ENCODE results near the gene FOXP1. TPM values are rescaled to one million over a fixed set of nuclear protein-coding genes. Genes with fewer than 3 reads are reported as not detected.

The FOXP1 gene
- total RNA-seq, 1 donor from 2014 or later = 128 TPM

DNA sequence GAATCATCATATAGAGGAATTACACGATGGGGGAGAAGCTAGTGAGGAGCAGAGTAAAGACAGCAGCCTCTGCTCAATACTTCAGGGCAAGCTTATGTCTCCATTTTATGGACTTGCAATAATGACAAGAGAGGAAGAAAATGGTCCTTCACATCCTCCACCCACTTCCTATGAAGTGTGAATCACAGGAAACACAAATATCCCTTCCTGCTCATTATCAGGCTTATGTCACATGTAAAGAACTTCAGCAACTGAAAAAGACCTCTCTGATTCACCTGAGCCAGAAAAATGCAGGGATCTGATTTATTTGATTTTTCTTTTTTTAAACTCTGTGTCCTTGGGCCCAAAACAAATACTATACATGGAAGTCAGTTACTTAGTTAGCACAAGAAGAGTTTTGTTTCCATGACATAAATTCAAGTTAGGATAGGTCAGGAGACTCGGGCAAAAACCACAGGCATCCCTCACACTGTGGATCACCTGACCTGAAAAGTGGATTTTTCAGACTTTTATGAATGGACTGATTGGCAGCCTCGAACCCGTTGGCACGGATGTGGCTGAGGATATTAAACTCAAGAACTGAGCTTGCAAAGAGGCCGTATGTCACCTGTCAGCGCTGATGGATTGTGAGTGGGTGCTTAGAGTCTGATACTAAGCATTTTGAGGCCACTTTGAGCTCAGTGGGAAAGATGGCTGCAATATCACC, 650.3 kb downstream of the FOXP1 start:
- H3K9me3 ChIP-seq = no peaks in the 10 kb centered on the region
- no peak overlapping the region for H3K27ac ChIP-seq
- no peak for TF ChIP-seq POLR2A (IDR thresholded peaks at IDR 0.05)
- TF ChIP-seq, protein P1, sequence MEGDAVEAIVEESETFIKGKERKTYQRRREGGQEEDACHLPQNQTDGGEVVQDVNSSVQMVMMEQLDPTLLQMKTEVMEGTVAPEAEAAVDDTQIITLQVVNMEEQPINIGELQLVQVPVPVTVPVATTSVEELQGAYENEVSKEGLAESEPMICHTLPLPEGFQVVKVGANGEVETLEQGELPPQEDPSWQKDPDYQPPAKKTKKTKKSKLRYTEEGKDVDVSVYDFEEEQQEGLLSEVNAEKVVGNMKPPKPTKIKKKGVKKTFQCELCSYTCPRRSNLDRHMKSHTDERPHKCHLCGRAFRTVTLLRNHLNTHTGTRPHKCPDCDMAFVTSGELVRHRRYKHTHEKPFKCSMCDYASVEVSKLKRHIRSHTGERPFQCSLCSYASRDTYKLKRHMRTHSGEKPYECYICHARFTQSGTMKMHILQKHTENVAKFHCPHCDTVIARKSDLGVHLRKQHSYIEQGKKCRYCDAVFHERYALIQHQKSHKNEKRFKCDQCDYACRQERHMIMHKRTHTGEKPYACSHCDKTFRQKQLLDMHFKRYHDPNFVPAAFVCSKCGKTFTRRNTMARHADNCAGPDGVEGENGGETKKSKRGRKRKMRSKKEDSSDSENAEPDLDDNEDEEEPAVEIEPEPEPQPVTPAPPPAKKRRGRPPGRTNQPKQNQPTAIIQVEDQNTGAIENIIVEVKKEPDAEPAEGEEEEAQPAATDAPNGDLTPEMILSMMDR (IDR thresholded peaks at IDR 0.05) = no peak
- TF ChIP-seq POLR2AphosphoS5 (IDR thresholded peaks at IDR 0.05; ENCODE audit: insufficient read depth in 1 of 2, low read depth in 1 of 2) = no peak
- no peaks in the 10 kb centered on the region for H3K27me3 ChIP-seq
- no peak overlapping the region for H3K4me3 ChIP-seq
- no peak for DNase-seq (ENCODE audit: extremely low spot score in 2 of 2)
- intact Hi-C loops (cut with DNase I) = no loop called here
- H3K4me1 ChIP-seq = no peaks in the 10 kb centered on the region
- H3K36me3 ChIP-seq = no peaks in the 10 kb centered on the region

DNA sequence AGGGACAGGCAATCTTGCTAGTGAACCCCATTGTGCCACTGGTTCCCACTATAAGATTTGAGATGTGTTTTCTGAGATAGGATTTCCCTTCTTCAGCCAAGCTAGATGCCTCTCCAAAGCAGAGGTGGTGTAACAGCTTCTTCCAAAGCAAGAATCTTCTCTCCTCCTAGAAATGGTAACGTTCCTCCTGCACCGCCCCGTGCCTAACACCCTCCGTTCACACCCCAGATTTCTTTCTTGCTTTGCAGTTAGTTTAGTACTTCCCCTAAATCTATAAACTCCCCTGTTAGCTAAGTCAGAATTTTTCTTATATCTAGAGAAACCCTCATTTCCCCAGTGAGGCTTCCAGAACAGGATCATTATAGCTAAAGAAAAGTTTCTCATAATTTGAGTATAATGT, 653.5 kb downstream of the FOXP1 start:
- no peak overlapping the region for H3K4me3 ChIP-seq
- H3K27ac ChIP-seq = no peak overlapping the region
- TF ChIP-seq POLR2A (IDR thresholded peaks at IDR 0.05) (no peak), POLR2AphosphoS5 (IDR thresholded peaks at IDR 0.05; ENCODE audit: insufficient read depth in 1 of 2, low read depth in 1 of 2) (no peak)
- TF ChIP-seq, protein P1 (IDR thresholded peaks at IDR 0.05) = no peak
- H3K9me3 ChIP-seq = no peaks in the 10 kb centered on the region
- H3K27me3 ChIP-seq = no peaks in the 10 kb centered on the region
- DNase-seq (ENCODE audit: extremely low spot score in 2 of 2) = no peak
- H3K4me1 ChIP-seq = no peaks in the 10 kb centered on the region
- intact Hi-C loops (cut with DNase I) = no loop called here
- H3K36me3 ChIP-seq = no peaks in the 10 kb centered on the region

DNA sequence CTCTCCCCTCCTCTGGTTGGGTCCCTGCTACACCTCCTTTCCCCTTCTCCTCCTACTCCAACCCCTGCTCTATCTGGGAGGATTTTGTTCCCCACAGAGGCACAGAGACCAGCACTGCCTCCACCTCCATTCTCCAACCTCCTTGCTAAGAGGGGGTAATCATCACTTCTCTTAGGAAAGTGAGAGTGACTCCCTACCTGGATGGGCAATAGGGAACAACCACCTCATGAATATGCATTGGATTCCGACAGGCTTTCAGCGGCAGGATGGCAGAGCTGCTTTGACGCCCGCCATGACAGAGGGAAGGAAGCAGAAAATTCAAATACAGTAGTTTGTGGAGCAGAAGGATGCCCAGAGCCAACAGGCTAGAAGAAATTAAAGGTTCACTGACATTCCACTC, 656.3 kb downstream of the FOXP1 start:
- intact Hi-C loops (cut with DNase I) = no loop called here

GRCh38 chr3:70926835-70927234, 656.7 kb downstream of the FOXP1 start:
- no peaks in the 10 kb centered on the region for H3K4me1 ChIP-seq
- no peak overlapping the region for H3K4me3 ChIP-seq
- H3K9me3 ChIP-seq = no peaks in the 10 kb centered on the region
- intact Hi-C loops (cut with DNase I) = no loop called here
- no peaks in the 10 kb centered on the region for H3K27me3 ChIP-seq
- DNase-seq (ENCODE audit: extremely low spot score in 2 of 2) = no peak
- H3K36me3 ChIP-seq = no peaks in the 10 kb centered on the region
- TF ChIP-seq POLR2AphosphoS5 (IDR thresholded peaks at IDR 0.05; ENCODE audit: insufficient read depth in 1 of 2, low read depth in 1 of 2) (no peak), POLR2A (IDR thresholded peaks at IDR 0.05) (no peak)
- TF ChIP-seq, protein P1 (IDR thresholded peaks at IDR 0.05) = no peak
- no peak overlapping the region for H3K27ac ChIP-seq

More for the DNA sequence above, 656.3 kb downstream of the FOXP1 start:
- TF ChIP-seq, protein P1 (IDR thresholded peaks at IDR 0.05) = no peak
- TF ChIP-seq POLR2A (IDR thresholded peaks at IDR 0.05) (no peak), POLR2AphosphoS5 (IDR thresholded peaks at IDR 0.05; ENCODE audit: insufficient read depth in 1 of 2, low read depth in 1 of 2) (no peak)
- DNase-seq (ENCODE audit: extremely low spot score in 2 of 2) = no peak
- H3K4me3 ChIP-seq = no peak overlapping the region
- H3K9me3 ChIP-seq = no peaks in the 10 kb centered on the region
- no peaks in the 10 kb centered on the region for H3K27me3 ChIP-seq
- no peaks in the 10 kb centered on the region for H3K36me3 ChIP-seq
- H3K27ac ChIP-seq = no peak overlapping the region
- no peaks in the 10 kb centered on the region for H3K4me1 ChIP-seq

DNA sequence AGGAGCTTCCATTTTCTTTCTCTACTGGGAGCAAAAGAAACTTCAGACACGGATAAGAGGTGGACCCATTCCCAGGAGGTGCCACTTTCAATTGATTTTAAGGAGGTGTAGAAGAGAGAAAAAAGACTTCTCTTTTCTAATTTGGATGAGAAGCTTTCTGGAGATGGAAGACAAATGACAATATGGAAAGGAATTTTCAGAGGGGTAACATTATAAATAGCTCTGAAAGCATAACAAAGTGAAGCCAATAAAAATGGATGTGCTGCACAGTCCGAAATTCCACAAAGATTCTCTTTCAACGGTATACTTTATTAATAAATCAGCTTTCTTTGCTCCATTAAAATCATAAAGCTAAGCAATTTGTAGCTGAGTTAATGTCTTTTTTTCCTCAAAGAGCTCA, 663.9 kb downstream of the FOXP1 start:
- TF ChIP-seq, protein P1 (IDR thresholded peaks at IDR 0.05) = no peak
- TF ChIP-seq POLR2A (IDR thresholded peaks at IDR 0.05) (no peak), POLR2AphosphoS5 (IDR thresholded peaks at IDR 0.05; ENCODE audit: insufficient read depth in 1 of 2, low read depth in 1 of 2) (no peak)
- no peak for DNase-seq (ENCODE audit: extremely low spot score in 2 of 2)
- H3K4me1 ChIP-seq = no peaks in the 10 kb centered on the region
- no peak overlapping the region for H3K4me3 ChIP-seq
- no peaks in the 10 kb centered on the region for H3K27me3 ChIP-seq
- no peaks in the 10 kb centered on the region for H3K9me3 ChIP-seq
- intact Hi-C loops (cut with DNase I) = no loop called here
- H3K27ac ChIP-seq = no peak overlapping the region
- no peaks in the 10 kb centered on the region for H3K36me3 ChIP-seq
